ENCODE data around the gene ATP6V1F.

ATP6V1F gene

DNA sequence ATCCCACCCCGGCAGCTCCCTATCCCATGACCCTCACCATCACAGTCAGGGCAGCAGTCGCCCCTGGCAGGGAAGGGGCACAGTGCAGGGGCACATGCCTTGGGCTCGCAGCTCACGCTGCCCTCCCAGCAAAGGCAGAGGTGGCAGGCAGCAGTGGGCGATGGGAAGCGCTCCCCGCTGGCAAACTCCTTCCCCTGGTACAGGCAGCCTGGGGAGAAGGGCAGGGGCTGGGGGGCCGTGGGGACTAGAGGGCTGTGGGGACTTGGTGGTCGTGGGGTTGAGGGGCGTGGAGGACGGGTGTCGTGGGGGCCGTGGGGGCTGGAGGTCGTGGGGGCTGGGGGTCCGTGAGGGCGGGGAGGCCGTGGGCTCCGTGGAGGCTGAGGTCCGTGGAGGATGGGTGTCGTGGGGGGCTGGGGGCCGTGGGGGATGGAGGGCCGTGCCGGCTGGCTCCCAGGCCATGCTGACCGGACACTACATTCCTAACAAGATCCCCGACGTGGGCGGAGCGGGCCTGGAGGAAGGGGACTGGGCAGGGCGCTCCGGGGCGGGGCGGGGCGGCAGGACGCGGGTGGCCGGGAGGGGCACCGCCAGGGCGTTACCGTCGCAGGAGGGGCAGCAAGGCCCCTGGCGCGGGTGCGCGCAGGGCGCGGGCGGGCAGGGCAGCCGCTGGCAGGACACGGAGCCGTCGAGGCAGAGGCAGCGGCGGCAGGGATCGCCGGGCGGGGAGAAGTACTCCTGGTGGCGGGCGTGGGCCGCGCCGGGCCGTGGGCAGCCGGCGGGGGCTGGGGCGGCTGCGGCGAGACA lies 27.9 kb downstream of the ATP6V1F start:
- Mint-ChIP-seq H3K27ac (no peak overlapping the region), H3K27me3 (peaks cover 11% of the 10 kb centered on the region), H3K4me1 (no peaks in the 10 kb centered on the region), H3K9me3 (no peaks in the 10 kb centered on the region), H3K4me3 (no peak overlapping the region), H3K36me3 (no peaks in the 10 kb centered on the region)

DNA sequence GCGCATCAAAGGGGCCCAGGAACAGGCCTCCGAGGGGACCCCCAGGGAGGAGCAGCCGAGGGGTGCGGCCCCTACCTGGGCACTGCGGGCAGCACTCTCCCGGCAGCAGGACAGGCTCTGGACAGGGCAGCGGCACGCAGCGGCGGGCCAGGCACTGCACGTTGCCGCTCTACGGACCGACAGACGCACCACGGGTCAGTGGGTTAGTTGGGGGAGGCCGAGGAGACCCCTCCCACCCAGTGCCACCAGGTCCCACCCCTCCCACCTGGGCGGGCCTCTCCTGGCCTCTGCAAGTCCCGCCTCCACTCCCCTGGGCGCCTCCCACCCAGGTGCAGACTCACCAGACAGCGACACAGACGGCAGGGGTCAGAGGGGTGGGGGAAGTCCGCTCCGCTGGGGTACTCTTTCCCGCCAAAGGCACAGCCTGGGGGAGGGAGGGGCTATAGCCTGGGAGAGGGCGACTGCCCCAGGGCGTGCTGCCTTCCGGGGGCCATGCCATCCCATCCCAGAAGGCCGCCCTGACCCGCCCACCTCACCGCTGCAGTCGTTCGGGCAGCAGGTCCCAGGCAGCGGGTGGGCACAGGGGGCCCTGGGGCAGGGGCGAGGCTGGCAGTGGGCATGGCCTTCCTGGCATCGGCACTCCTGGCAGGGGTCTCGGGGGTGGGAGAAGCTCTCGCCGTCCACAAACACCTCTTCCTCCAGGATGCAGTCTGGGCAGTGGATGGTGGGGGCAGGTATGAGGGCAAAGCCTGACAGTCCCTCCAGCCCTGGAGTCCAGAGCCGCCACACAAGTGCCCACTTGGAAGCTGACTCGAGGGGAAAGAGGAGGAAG lies 28.7 kb downstream of the ATP6V1F start:
- H3K4me1 Mint-ChIP-seq = no peaks in the 10 kb centered on the region
- H3K36me3 Mint-ChIP-seq = no peaks in the 10 kb centered on the region

DNA sequence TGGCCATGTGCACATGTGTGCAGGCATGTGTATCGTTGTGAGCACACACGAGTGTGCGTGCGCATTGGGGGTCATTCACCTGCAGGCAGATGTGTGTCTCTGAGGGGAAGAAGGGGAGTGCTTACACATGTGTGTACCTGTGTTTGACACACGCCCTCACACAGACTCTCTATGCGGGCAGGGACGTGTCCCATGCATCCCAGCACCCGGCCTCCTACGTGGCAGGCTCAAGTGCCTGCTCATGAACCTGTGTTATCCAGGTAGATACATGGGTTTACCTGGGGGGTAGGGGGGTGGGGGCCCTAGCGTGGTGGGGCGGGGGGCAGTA lies 29.2 kb downstream of the ATP6V1F start:
- peaks cover 10% of the 10 kb centered on the region for H3K27me3 Mint-ChIP-seq
- H3K9me3 Mint-ChIP-seq = no peaks in the 10 kb centered on the region
- H3K36me3 Mint-ChIP-seq = no peaks in the 10 kb centered on the region
- peak overlapping the region; percentile 13 for H3K4me3 Mint-ChIP-seq
- no peaks in the 10 kb centered on the region for H3K4me1 Mint-ChIP-seq
- H3K27ac Mint-ChIP-seq = no peak overlapping the region

More for the DNA sequence above, 28.7 kb downstream of the ATP6V1F start:
- Mint-ChIP-seq H3K4me3 (peak overlapping the region; percentile 13), H3K9me3 (no peaks in the 10 kb centered on the region), H3K27me3 (peaks cover 10% of the 10 kb centered on the region), H3K27ac (no peak overlapping the region)

DNA sequence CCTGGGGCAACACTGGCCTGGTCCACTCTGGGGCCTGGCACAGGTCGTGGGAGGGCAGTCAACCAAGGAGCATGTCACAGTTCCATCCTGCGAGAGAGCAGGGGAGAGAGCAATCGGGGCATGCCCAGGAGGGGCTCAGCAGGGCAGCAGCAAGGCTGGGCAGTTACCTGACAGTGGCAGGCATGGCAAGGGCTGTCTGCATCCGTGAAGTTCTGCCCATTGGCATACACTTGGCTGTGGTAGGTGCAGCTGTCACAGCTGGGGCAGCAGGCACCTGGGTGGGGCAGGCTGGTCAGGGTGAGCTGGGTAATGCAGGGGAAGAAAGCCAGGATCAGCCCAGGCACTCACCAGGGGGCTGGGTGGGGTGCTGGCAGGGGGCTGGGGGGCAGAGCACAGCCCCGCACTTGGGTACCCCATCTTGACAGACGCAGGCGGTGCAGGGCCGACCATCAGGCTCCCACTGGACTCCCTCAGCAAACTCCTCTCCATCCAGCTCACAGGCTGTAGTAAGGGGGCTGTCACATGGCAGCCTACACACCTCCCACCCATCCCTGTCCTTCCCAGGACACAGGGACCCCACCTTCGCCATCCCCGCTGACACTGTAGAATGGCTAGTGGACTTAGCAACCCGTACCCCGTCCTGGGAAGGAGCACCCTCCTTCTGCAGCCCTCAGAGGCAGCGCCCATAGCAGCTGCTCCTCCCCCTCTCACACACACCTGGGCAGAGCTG lies 30.0 kb downstream of the ATP6V1F start:
- no peak overlapping the region for H3K27ac Mint-ChIP-seq
- H3K4me1 Mint-ChIP-seq = no peaks in the 10 kb centered on the region
- H3K4me3 Mint-ChIP-seq = no peak overlapping the region
- no peaks in the 10 kb centered on the region for H3K36me3 Mint-ChIP-seq
- no peaks in the 10 kb centered on the region for H3K9me3 Mint-ChIP-seq
- H3K27me3 Mint-ChIP-seq = peaks cover 10% of the 10 kb centered on the region

DNA sequence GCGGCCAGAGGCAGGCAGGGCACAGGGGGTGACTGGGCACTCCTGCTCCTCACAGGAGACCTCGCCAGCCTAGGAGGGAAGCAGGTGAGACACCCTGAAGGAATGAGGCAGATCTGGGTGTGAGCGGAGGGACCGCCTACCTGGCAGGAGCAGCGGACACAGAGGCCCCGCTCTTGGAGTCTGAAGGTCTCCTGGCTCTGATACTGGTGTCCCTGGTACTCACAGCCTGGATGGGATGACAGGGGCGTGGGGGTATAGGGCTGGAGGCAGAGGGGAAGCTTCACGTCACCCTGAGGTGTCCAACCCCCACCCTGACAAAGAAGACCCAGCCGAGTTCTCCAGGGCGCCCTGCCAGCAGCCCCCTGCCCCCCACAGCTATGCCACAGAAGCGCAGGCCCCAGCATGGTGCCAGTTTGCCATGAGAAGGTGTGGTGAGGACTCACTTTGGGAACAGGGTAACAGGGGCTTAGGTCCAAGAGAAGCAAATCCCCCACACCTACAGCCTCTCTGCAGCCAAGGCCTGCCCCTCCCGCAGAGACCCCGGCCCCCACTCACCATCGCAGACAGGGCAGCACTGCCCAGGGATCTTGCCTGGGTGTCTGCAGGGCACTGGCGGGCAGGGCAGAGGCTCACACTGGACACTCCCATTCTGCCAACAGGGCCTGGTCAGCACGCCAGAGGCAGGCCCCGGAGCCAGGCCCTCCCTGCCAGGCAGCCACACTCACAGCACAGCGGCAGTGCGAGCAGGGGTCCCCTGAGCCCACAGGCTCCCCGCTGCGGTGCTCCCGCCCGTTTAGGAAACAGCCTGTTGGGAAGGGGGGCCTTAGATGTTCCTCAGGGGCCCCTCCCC lies 30.8 kb downstream of the ATP6V1F start:
- Mint-ChIP-seq H3K9me3 (no peaks in the 10 kb centered on the region), H3K4me1 (no peaks in the 10 kb centered on the region), H3K27me3 (peaks cover 10% of the 10 kb centered on the region), H3K4me3 (no peak overlapping the region), H3K27ac (no peak overlapping the region), H3K36me3 (peaks cover 3% of the 10 kb centered on the region)

DNA sequence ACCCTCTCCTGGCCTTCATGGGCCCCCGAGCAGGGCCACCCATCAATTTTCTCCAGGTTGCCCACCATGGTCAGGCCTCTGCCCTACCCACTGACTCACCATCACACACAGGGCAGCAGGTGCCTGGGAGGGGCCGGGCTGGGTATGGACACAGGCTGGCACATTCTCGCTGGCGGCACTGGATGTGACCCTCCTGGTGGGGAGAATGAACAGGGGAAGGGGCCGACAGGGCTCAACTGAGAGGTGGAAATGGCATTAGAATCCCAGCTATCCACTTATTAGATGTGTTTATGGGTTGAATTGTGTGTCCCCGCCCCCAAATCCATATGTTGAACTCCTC lies 31.4 kb downstream of the ATP6V1F start:
- Mint-ChIP-seq H3K27me3 (peaks cover 10% of the 10 kb centered on the region), H3K27ac (no peak overlapping the region), H3K9me3 (no peaks in the 10 kb centered on the region), H3K36me3 (peaks cover 4% of the 10 kb centered on the region), H3K4me3 (no peak overlapping the region), H3K4me1 (no peaks in the 10 kb centered on the region)

DNA sequence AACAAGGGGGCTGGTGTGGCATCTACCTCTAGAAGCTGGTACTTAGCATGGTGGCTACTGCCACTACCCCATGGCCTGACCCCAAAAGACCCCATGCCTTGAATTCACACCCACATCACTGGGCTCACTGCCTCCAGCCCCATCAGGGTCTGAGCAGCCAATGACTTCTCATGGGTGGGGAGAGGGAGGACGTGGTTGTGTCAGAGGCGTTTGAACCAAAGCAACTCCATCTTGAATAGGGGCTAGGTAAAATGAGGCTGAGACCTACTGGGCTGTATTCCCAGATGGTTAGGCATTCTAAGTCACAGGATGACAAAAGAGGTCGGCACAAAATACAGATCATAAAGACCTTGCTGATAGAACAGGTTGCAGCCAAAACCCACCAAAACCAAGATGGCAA lies 32.7 kb downstream of the ATP6V1F start:
- Mint-ChIP-seq H3K27ac (no peak overlapping the region), H3K27me3 (peaks cover 5% of the 10 kb centered on the region), H3K4me3 (no peak overlapping the region), H3K36me3 (peaks cover 4% of the 10 kb centered on the region), H3K4me1 (no peaks in the 10 kb centered on the region), H3K9me3 (no peaks in the 10 kb centered on the region)

DNA sequence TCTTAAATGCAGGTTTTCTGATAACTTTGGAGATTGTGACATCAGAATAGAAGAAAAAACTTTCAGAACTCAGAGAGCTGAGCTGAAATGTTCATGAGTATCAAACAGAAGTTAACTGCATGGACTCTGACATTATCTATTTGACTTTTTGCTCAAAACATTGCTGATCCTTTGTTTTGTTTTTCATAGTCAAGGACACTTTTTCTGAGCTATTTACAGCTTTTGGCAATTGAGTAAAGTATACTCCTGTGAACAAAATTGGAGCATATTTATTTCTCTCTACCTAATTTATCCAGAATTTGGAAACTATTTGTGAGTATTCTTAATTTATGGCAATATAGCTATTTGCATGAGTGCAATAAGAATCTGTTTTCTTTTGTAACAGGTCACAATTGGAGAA lies 36.7 kb downstream of the ATP6V1F start:
- Mint-ChIP-seq H3K4me3 (no peak overlapping the region), H3K36me3 (peaks cover 4% of the 10 kb centered on the region), H3K27ac (no peak overlapping the region), H3K9me3 (no peaks in the 10 kb centered on the region), H3K4me1 (no peaks in the 10 kb centered on the region), H3K27me3 (peaks cover 4% of the 10 kb centered on the region)

DNA sequence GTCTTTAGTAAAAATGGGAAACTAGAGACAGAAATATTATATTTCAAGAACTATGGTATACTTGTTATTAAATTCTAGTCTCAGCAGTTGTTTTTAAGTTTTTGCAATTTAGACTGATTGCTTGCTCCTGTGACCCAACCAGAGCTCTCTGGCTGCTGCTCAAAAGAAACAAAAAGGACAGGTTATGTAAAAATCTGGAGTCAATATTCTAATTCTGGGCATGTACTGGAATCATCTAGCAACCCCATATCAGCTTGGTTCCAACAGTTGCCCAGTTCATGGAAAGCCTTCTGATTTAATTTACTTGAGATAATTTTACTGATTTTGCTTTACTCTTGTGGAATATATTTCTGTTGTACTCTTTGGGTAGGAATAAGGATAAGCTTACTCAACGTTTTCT lies 37.6 kb downstream of the ATP6V1F start:
- Mint-ChIP-seq H3K36me3 (peaks cover 4% of the 10 kb centered on the region), H3K9me3 (no peaks in the 10 kb centered on the region), H3K4me3 (no peak overlapping the region), H3K27ac (no peak overlapping the region), H3K27me3 (peaks cover 4% of the 10 kb centered on the region), H3K4me1 (no peaks in the 10 kb centered on the region)

DNA sequence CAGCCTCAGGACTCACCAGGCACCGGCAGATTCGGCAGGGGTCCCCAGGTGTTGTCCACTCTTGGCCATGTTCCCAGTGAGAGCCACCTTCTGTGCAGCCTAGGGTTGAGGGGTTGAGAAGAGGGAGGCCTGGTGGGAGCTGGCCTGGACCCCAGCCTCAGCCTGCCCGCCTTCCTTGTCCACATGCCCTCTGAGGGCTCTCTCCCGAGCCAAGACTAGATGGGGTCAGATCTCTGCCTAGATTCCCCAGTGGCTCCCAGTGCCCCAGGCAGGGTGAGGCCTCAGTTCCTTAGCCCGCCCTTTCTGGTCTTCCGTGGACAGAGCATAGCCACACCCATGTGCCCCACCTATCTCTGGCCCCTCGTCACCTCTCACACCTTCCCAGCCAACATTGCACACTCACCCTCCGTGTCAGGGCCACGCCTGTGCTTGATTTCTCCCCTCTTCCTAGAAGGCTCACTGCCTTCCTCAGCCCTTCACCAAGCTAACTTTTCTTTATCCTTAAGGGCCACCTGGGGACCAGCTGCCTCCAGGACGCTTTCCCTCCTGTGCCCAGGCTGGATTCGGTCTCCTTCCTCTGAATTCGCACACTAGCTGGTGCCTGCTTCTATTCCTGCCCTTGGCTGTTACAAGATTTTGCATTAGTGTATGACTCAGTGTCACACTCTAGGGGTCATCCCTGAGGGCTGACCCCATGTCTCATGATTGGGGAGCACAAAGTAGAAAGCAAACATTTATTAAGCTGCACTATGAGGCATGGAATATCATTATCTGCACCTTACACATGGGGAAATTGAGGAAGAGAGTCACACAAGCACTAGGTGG lies 40.3 kb downstream of the ATP6V1F start:
- H3K27ac Mint-ChIP-seq = no peak overlapping the region
- H3K27me3 Mint-ChIP-seq = peaks cover 11% of the 10 kb centered on the region
- H3K9me3 Mint-ChIP-seq = no peaks in the 10 kb centered on the region
- H3K4me1 Mint-ChIP-seq = no peaks in the 10 kb centered on the region
- H3K4me3 Mint-ChIP-seq = no peak overlapping the region
- H3K36me3 Mint-ChIP-seq = peaks cover 4% of the 10 kb centered on the region

DNA sequence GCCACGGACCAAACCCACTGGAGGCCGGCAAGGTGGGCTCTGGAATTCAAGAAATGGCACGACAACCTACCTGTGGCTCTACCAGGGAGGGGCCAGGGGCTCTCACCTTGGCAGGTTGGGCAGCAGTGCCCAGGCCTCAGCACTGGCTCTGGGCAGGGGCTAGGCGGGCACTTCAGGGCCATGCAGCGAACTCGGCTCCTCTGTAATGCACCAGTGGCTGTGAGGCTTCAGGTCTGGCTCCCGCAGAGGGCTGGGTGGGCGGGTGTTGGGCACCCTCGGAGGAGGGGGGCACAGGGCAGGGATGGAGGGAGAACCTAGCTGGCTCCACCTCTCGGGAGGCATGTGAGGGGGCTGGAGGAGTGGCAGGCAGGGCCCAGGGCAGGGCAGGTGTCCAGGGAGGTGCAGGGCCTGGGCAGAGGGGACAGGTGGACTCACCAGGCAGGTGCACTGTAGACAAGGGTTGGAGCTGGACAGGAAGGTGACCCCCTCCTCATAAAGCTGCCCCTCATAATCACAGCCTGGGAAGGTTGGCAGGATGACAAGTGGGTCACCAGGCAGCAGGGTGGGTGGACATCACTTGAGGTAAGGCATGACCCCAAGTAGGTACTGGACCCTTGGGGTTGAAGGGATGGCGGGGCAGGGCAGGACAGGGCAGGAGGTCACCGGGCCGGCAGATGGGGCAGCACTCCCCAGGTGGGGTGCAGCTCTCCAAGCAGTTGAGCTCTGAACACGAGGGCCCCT lies 41.1 kb downstream of the ATP6V1F start:
- Mint-ChIP-seq H3K27me3 (peaks cover 12% of the 10 kb centered on the region), H3K9me3 (no peaks in the 10 kb centered on the region), H3K36me3 (no peaks in the 10 kb centered on the region), H3K27ac (no peak overlapping the region), H3K4me1 (no peaks in the 10 kb centered on the region), H3K4me3 (no peak overlapping the region)

DNA sequence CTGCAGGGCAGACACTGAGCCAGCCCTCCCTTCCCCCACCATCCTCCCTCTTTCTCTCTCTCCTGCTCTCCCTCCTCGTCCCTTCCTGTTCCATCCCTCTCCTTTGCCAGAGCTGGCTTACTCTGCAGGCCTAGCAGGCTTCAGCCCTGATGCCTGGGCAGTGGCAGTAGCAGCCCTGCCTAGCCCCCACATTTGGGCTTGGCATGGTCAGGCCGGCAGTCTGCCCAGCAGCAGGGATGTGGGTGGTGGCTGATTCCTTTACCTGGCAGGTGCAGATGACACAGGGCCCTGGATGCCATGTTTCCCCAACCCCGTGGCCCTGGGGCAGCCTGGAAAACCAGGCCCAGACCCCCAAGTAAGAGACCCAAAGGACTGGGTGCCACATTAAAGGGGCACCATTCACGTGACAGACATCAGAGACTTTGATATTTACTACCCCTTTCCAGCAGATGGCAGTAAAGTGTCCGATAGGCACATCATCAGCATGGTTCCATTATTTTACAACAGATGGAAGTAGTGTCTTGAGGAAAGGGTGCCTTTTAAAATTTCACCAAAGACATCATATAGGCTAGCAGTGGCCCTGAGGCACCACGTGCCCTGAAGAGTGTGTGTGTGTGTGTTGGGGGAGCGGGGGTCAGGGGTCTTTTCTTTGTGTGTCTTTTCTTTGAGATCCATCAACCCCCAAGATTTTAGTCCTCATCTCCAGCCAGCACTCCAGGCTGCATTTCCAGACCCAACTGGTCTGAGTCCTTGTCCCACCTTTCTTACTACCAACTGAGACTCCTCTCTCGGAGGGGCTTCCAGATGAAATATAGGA lies 41.9 kb downstream of the ATP6V1F start:
- Mint-ChIP-seq H3K4me1 (no peaks in the 10 kb centered on the region), H3K9me3 (no peaks in the 10 kb centered on the region), H3K27me3 (peaks cover 18% of the 10 kb centered on the region), H3K36me3 (no peaks in the 10 kb centered on the region), H3K27ac (no peak overlapping the region), H3K4me3 (no peak overlapping the region)

DNA sequence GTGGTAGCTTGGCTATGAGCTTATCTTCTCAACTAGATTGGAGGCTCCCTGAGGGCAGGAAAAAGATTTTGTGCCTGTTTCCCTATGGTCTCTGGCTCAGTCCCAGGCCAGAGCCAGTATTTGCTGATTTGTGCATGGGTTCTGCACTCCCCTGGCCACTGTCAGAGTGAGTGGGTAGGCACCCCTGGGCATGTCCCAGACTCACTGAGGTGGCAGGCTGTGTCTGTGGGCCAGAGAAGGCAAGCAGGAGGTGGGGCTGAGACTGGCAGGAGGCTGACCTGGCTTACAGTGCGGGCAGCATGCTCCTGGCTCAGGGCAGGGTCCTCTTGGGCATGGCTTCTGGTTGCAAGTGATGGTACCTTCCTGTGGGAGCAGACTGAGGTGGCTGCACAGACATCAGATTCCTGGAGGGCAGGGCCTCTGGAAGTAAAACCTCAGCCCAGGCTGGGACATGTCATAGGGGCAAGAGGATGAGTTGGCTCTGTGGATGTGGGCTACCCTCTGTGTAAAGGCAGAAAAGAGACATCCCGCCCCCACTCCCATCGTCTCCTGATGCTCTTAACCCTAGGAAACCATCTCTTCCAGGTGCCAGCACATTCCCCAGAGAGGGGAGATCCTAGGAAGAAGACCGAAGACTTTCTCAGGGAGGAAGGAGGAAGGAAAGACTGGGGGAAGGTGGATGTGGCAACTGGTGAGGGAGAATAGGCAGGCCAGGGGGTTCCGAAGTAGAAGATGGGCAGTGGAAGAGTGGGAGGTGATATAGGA lies 43.5 kb downstream of the ATP6V1F start:
- H3K27me3 Mint-ChIP-seq = peaks cover 25% of the 10 kb centered on the region
- H3K4me3 Mint-ChIP-seq = no peak overlapping the region
- no peaks in the 10 kb centered on the region for H3K4me1 Mint-ChIP-seq
- no peak overlapping the region for H3K27ac Mint-ChIP-seq
- H3K9me3 Mint-ChIP-seq = no peaks in the 10 kb centered on the region
- H3K36me3 Mint-ChIP-seq = no peaks in the 10 kb centered on the region
